ENCODE measurements around the gene SLC4A4.

The SLC4A4 gene

GRCh38 chr4:71382125-71382899, 43.5 kb downstream of the SLC4A4 start:
- no peaks in the 10 kb centered on the region for H3K27me3 ChIP-seq (ENCODE audit: insufficient read depth, low read length)
- H3K9me3 ChIP-seq (ENCODE audit: insufficient read depth, low read depth, low read length) = no peaks in the 10 kb centered on the region
- H3K4me1 ChIP-seq (ENCODE audit: insufficient read depth, low read length) = no peaks in the 10 kb centered on the region
- no peak overlapping the region for H3K27ac ChIP-seq (ENCODE audit: low read depth, low read length)
- no peak overlapping the region for H3K9ac ChIP-seq (ENCODE audit: low read depth, low read length)
- no peaks in the 10 kb centered on the region for H3K36me3 ChIP-seq (ENCODE audit: insufficient read depth, low read length)
- WGBS = 96% methylated on average over 3 of the region's 3 CpGs
- no peak overlapping the region for H3K4me3 ChIP-seq (ENCODE audit: low read length)

- no peak overlapping the region for H3K9ac ChIP-seq (ENCODE audit: low read depth, low read length)
- no peaks in the 10 kb centered on the region for H3K27me3 ChIP-seq (ENCODE audit: insufficient read depth, low read length)
- H3K36me3 ChIP-seq (ENCODE audit: insufficient read depth, low read length) = no peaks in the 10 kb centered on the region
- H3K4me1 ChIP-seq (ENCODE audit: insufficient read depth, low read length) = no peaks in the 10 kb centered on the region
- WGBS = no CpG with 5 or more reads among the region's 3 CpGs
- H3K27ac ChIP-seq (ENCODE audit: low read depth, low read length) = no peak overlapping the region
- H3K9me3 ChIP-seq (ENCODE audit: insufficient read depth, low read depth, low read length) = no peaks in the 10 kb centered on the region
- H3K4me3 ChIP-seq (ENCODE audit: low read length) = no peak overlapping the region
Observed at GRCh38 chr4:71382900-71383560, 44.2 kb downstream of the SLC4A4 start.

GRCh38 chr4:71383984-71384383, 45.2 kb downstream of the SLC4A4 start:
- H3K9ac ChIP-seq (ENCODE audit: low read depth, low read length) = no peak overlapping the region
- H3K4me1 ChIP-seq (ENCODE audit: insufficient read depth, low read length) = no peaks in the 10 kb centered on the region
- no peak overlapping the region for H3K27ac ChIP-seq (ENCODE audit: low read depth, low read length)
- 100% methylated on average over 1 of the region's 1 CpG for WGBS
- H3K27me3 ChIP-seq (ENCODE audit: insufficient read depth, low read length) = no peaks in the 10 kb centered on the region
- no peaks in the 10 kb centered on the region for H3K9me3 ChIP-seq (ENCODE audit: insufficient read depth, low read depth, low read length)
- H3K36me3 ChIP-seq (ENCODE audit: insufficient read depth, low read length) = no peaks in the 10 kb centered on the region
- H3K4me3 ChIP-seq (ENCODE audit: low read length) = no peak overlapping the region

- WGBS = 79% methylated on average over 2 of the region's 2 CpGs
- H3K36me3 ChIP-seq (ENCODE audit: insufficient read depth, low read length) = no peaks in the 10 kb centered on the region
- no peak overlapping the region for H3K27ac ChIP-seq (ENCODE audit: low read depth, low read length)
- H3K27me3 ChIP-seq (ENCODE audit: insufficient read depth, low read length) = no peaks in the 10 kb centered on the region
- no peak overlapping the region for H3K9ac ChIP-seq (ENCODE audit: low read depth, low read length)
- no peak overlapping the region for H3K4me3 ChIP-seq (ENCODE audit: low read length)
- peaks cover 6% of the 10 kb centered on the region for H3K4me1 ChIP-seq (ENCODE audit: insufficient read depth, low read length)
- no peaks in the 10 kb centered on the region for H3K9me3 ChIP-seq (ENCODE audit: insufficient read depth, low read depth, low read length)
Observed at GRCh38 chr4:71389149-71389827, 50.5 kb downstream of the SLC4A4 start.

- Histone ChIP-seq H3K9me3 (ENCODE audit: insufficient read depth, low read depth, low read length) (no peaks in the 10 kb centered on the region), H3K4me1 (ENCODE audit: insufficient read depth, low read length) (peaks cover 16% of the 10 kb centered on the region), H3K36me3 (ENCODE audit: insufficient read depth, low read length) (no peaks in the 10 kb centered on the region), H3K27ac (ENCODE audit: low read depth, low read length) (no peak overlapping the region), H3K27me3 (ENCODE audit: insufficient read depth, low read length) (no peaks in the 10 kb centered on the region), H3K4me3 (ENCODE audit: low read length) (no peak overlapping the region), H3K9ac (ENCODE audit: low read depth, low read length) (no peak overlapping the region)
- WGBS = 98% methylated on average over 1 of the region's 3 CpGs
Observed at GRCh38 chr4:71392109-71392508, 53.3 kb downstream of the SLC4A4 start.

GRCh38 chr4:71396382-71396781, 57.6 kb downstream of the SLC4A4 start:
- Histone ChIP-seq H3K36me3 (ENCODE audit: insufficient read depth, low read length) (no peaks in the 10 kb centered on the region), H3K9ac (ENCODE audit: low read depth, low read length) (no peak overlapping the region), H3K27me3 (ENCODE audit: insufficient read depth, low read length) (no peaks in the 10 kb centered on the region), H3K27ac (ENCODE audit: low read depth, low read length) (no peak overlapping the region), H3K9me3 (ENCODE audit: insufficient read depth, low read depth, low read length) (no peaks in the 10 kb centered on the region), H3K4me1 (ENCODE audit: insufficient read depth, low read length) (peaks cover 19% of the 10 kb centered on the region), H3K4me3 (ENCODE audit: low read length) (no peak overlapping the region)
- WGBS = 96% methylated on average over 1 of the region's 1 CpG

- H3K4me1 ChIP-seq (ENCODE audit: insufficient read depth, low read length) = peaks cover 10% of the 10 kb centered on the region; the same call in 1 of the 2 replicates
- no peaks in the 10 kb centered on the region for H3K36me3 ChIP-seq (ENCODE audit: insufficient read depth, low read length)
- H3K27me3 ChIP-seq (ENCODE audit: insufficient read depth, low read length) = no peaks in the 10 kb centered on the region
- H3K4me3 ChIP-seq (ENCODE audit: low read length) = no peak overlapping the region
- H3K9ac ChIP-seq (ENCODE audit: low read depth, low read length) = no peak overlapping the region
- no peak overlapping the region for H3K27ac ChIP-seq (ENCODE audit: low read depth, low read length)
- H3K9me3 ChIP-seq (ENCODE audit: insufficient read depth, low read depth, low read length) = no peaks in the 10 kb centered on the region
Observed at GRCh38 chr4:71400810-71401209, 62.0 kb downstream of the SLC4A4 start.

GRCh38 chr4:71402616-71403015, 63.8 kb downstream of the SLC4A4 start:
- no peak overlapping the region for H3K4me3 ChIP-seq (ENCODE audit: low read length)
- no peaks in the 10 kb centered on the region for H3K36me3 ChIP-seq (ENCODE audit: insufficient read depth, low read length)
- peaks cover 3% of the 10 kb centered on the region; the same call in 1 of the 2 replicates for H3K4me1 ChIP-seq (ENCODE audit: insufficient read depth, low read length)
- no peaks in the 10 kb centered on the region for H3K27me3 ChIP-seq (ENCODE audit: insufficient read depth, low read length)
- no peaks in the 10 kb centered on the region for H3K9me3 ChIP-seq (ENCODE audit: insufficient read depth, low read depth, low read length)
- H3K9ac ChIP-seq (ENCODE audit: low read depth, low read length) = no peak overlapping the region
- no peak overlapping the region for H3K27ac ChIP-seq (ENCODE audit: low read depth, low read length)

GRCh38 chr4:71404049-71404448, 65.2 kb downstream of the SLC4A4 start:
- Histone ChIP-seq H3K36me3 (ENCODE audit: insufficient read depth, low read length) (no peaks in the 10 kb centered on the region), H3K4me3 (ENCODE audit: low read length) (no peak overlapping the region), H3K27ac (ENCODE audit: low read depth, low read length) (no peak overlapping the region), H3K9me3 (ENCODE audit: insufficient read depth, low read depth, low read length) (peaks cover 4% of the 10 kb centered on the region; the same call in 1 of the 2 replicates), H3K9ac (ENCODE audit: low read depth, low read length) (no peak overlapping the region), H3K4me1 (ENCODE audit: insufficient read depth, low read length) (peaks cover 3% of the 10 kb centered on the region; the same call in 1 of the 2 replicates), H3K27me3 (ENCODE audit: insufficient read depth, low read length) (no peaks in the 10 kb centered on the region)
- WGBS = 100% methylated on average over 1 of the region's 1 CpG

- Histone ChIP-seq H3K36me3 (ENCODE audit: insufficient read depth, low read length) (no peaks in the 10 kb centered on the region), H3K4me3 (ENCODE audit: low read length) (no peak overlapping the region), H3K4me1 (ENCODE audit: insufficient read depth, low read length) (no peaks in the 10 kb centered on the region), H3K27ac (ENCODE audit: low read depth, low read length) (no peak overlapping the region), H3K9me3 (ENCODE audit: insufficient read depth, low read depth, low read length) (peaks cover 6% of the 10 kb centered on the region; the same call in 1 of the 2 replicates), H3K9ac (ENCODE audit: low read depth, low read length) (no peak overlapping the region), H3K27me3 (ENCODE audit: insufficient read depth, low read length) (no peaks in the 10 kb centered on the region)
- WGBS = 93% methylated on average over 2 of the region's 2 CpGs
Observed at GRCh38 chr4:71405791-71406190, 67.0 kb downstream of the SLC4A4 start.

- WGBS = 100% methylated on average over 1 of the region's 1 CpG
- Histone ChIP-seq H3K9ac (ENCODE audit: low read depth, low read length) (no peak overlapping the region), H3K4me1 (ENCODE audit: insufficient read depth, low read length) (no peaks in the 10 kb centered on the region), H3K27ac (ENCODE audit: low read depth, low read length) (no peak overlapping the region), H3K27me3 (ENCODE audit: insufficient read depth, low read length) (no peaks in the 10 kb centered on the region), H3K36me3 (ENCODE audit: insufficient read depth, low read length) (no peaks in the 10 kb centered on the region), H3K4me3 (ENCODE audit: low read length) (no peak overlapping the region), H3K9me3 (ENCODE audit: insufficient read depth, low read depth, low read length) (peaks cover 6% of the 10 kb centered on the region; the same call in 1 of the 2 replicates)
Observed at GRCh38 chr4:71406459-71406963, 67.7 kb downstream of the SLC4A4 start.

Data from HUES64 (cell line).